NT2/D1 (cell line): ENCODE measurements around the gene PDGFC.

Experiments
- YY1 ChIP-seq: IDR thresholded peaks from 2 replicates; pipeline ENCODE4 v1.6.1; 2011; ENCODE audit not compliant: insufficient read length, insufficient read depth
- ZNF274 ChIP-seq: IDR thresholded peaks from 2 replicates; pipeline ENCODE4 v1.6.1; 2011; ENCODE audit warnings: mild to moderate bottlenecking, low read depth, low read length

- TF ChIP-seq ZNF274: no peak
- no peak for TF ChIP-seq YY1
Measured at GRCh38 chr4:156889616-156890594, 81.7 kb downstream of the PDGFC start.
